ENCODE measurements around the gene EME2. TPM values are rescaled to one million over a fixed set of nuclear protein-coding genes. Genes with fewer than 3 reads are reported as not detected.

EME2 gene
- total RNA-seq, 3 donors from 2014 or later (not counting 1 experiment from before 2014, with no cell fraction given), result 30.0 to 33.8 (median 30.1) TPM

- TF ChIP-seq, protein P1, sequence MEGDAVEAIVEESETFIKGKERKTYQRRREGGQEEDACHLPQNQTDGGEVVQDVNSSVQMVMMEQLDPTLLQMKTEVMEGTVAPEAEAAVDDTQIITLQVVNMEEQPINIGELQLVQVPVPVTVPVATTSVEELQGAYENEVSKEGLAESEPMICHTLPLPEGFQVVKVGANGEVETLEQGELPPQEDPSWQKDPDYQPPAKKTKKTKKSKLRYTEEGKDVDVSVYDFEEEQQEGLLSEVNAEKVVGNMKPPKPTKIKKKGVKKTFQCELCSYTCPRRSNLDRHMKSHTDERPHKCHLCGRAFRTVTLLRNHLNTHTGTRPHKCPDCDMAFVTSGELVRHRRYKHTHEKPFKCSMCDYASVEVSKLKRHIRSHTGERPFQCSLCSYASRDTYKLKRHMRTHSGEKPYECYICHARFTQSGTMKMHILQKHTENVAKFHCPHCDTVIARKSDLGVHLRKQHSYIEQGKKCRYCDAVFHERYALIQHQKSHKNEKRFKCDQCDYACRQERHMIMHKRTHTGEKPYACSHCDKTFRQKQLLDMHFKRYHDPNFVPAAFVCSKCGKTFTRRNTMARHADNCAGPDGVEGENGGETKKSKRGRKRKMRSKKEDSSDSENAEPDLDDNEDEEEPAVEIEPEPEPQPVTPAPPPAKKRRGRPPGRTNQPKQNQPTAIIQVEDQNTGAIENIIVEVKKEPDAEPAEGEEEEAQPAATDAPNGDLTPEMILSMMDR (IDR thresholded peaks at IDR 0.05), result no peak
- no peaks in the 10 kb centered on the region for H3K4me1 ChIP-seq (ENCODE audit: control insufficient read depth, insufficient read depth, low read length)
- intact Hi-C loops (cut with micrococcal nuclease), result no loop called here
- no peaks in the 10 kb centered on the region for H3K27me3 Mint-ChIP-seq (ENCODE audit: low read depth in 2 of 2)
- peaks cover 28% of the 10 kb centered on the region for H3K36me3 ChIP-seq (ENCODE audit: control insufficient read depth, insufficient read depth, low read length)
- peaks cover 7 to 8% of the 10 kb centered on the region in 2 donors for H3K4me1 Mint-ChIP-seq
- ATAC-seq, result peak; percentile 50 to 72 (median 53)
- WGBS (ENCODE audit: insufficient coverage), result 52% methylated on average over 17 of the region's 17 CpGs
- no peak overlapping the region for H3K4me3 ChIP-seq (ENCODE audit: low read length)
- H3K9me3 ChIP-seq (ENCODE audit: control insufficient read depth, insufficient read depth, low read length), result no peaks in the 10 kb centered on the region
- H3K27ac ChIP-seq (ENCODE audit: low read length), result no peak overlapping the region
- H3K4me3 Mint-ChIP-seq, result no peak overlapping the region
- peak overlapping the region in 1 of 2 donors; percentile 71 for H3K27ac Mint-ChIP-seq
- H3K36me3 Mint-ChIP-seq, result no peaks in the 10 kb centered on the region
- H3K27me3 ChIP-seq (ENCODE audit: control insufficient read depth, insufficient read depth, low read length), result no peaks in the 10 kb centered on the region
- DNase-seq, result peak in 1 of 2 donors; percentile 68
- no peaks in the 10 kb centered on the region for H3K9me3 Mint-ChIP-seq
Observed at GRCh38 chr16:1812732-1813163, 40.1 kb downstream of the EME2 start.

GRCh38 chr16:1815461-1815860, 42.9 kb downstream of the EME2 start:
- no peaks in the 10 kb centered on the region for H3K36me3 Mint-ChIP-seq
- no peak for ATAC-seq
- DNase-seq, result no peak
- TF ChIP-seq, protein P1 (IDR thresholded peaks at IDR 0.05), result no peak
- no peak overlapping the region for H3K27ac Mint-ChIP-seq
- Histone ChIP-seq H3K27ac (ENCODE audit: low read length) (no peak overlapping the region), H3K36me3 (ENCODE audit: control insufficient read depth, insufficient read depth, low read length) (peaks cover 30% of the 10 kb centered on the region), H3K4me3 (ENCODE audit: low read length) (no peak overlapping the region), H3K27me3 (ENCODE audit: control insufficient read depth, insufficient read depth, low read length) (no peaks in the 10 kb centered on the region), H3K4me1 (ENCODE audit: control insufficient read depth, insufficient read depth, low read length) (no peaks in the 10 kb centered on the region), H3K9me3 (ENCODE audit: control insufficient read depth, insufficient read depth, low read length) (no peaks in the 10 kb centered on the region)
- intact Hi-C loops (cut with micrococcal nuclease), result no loop called here
- no peaks in the 10 kb centered on the region for H3K9me3 Mint-ChIP-seq
- 98% methylated on average over 10 of the region's 11 CpGs for WGBS (ENCODE audit: insufficient coverage)
- H3K4me1 Mint-ChIP-seq, result peaks cover 7 to 8% of the 10 kb centered on the region in 2 donors
- H3K27me3 Mint-ChIP-seq (ENCODE audit: low read depth in 2 of 2), result no peaks in the 10 kb centered on the region
- no peak overlapping the region for H3K4me3 Mint-ChIP-seq

- Mint-ChIP-seq H3K27ac (no peak overlapping the region), H3K36me3 (no peaks in the 10 kb centered on the region), H3K9me3 (no peaks in the 10 kb centered on the region), H3K4me1 (peaks cover 7 to 8% of the 10 kb centered on the region in 2 donors), H3K27me3 (ENCODE audit: low read depth in 2 of 2) (no peaks in the 10 kb centered on the region), H3K4me3 (no peak overlapping the region)
- H3K27ac ChIP-seq (ENCODE audit: low read length), result no peak overlapping the region
- ATAC-seq (no peak), DNase-seq (no peak)
- 96% methylated on average over 40 of the region's 40 CpGs for WGBS (ENCODE audit: insufficient coverage)
- no peaks in the 10 kb centered on the region for H3K9me3 ChIP-seq (ENCODE audit: control insufficient read depth, insufficient read depth, low read length)
- intact Hi-C loops (cut with micrococcal nuclease), result no loop called here
- peaks cover 37% of the 10 kb centered on the region for H3K36me3 ChIP-seq (ENCODE audit: control insufficient read depth, insufficient read depth, low read length)
- TF ChIP-seq, protein P1 (IDR thresholded peaks at IDR 0.05), result no peak
- no peak overlapping the region for H3K4me3 ChIP-seq (ENCODE audit: low read length)
- H3K4me1 ChIP-seq (ENCODE audit: control insufficient read depth, insufficient read depth, low read length), result no peaks in the 10 kb centered on the region
- H3K27me3 ChIP-seq (ENCODE audit: control insufficient read depth, insufficient read depth, low read length), result no peaks in the 10 kb centered on the region
Observed at GRCh38 chr16:1816396-1817275, 44.0 kb downstream of the EME2 start.
